ENCODE results near the gene KLHDC4.

- TF ChIP-seq CTCF (IDR thresholded peaks at IDR 0.05) = no peak
- no peak for TF ChIP-seq EZH2 (IDR thresholded peaks at IDR 0.05; ENCODE audit: borderline replicate concordance, insufficient read depth, low read depth, low read length, poor library complexity, severe bottlenecking)
These were observed 40.1 kb downstream of the KLHDC4 start for GRCh38 chr16:87725596-87726235.

Measured in B cell (primary cell).